GM12872 (cell line): ENCODE data around the gene TMEM107.

Source experiments
- TF ChIP-seq, protein P1 (sequence below): IDR thresholded peaks from 3 replicates; pipeline ENCODE4 v1.5.1; 2011; ENCODE audit warnings: low read depth, mild to moderate bottlenecking, low read length, moderate library complexity; ENCODE audit not compliant: insufficient read depth

The TMEM107 gene

GRCh38 chr17:8220783-8221662 lies 44.8 kb upstream of the TMEM107 start:
- TF ChIP-seq, protein P1, sequence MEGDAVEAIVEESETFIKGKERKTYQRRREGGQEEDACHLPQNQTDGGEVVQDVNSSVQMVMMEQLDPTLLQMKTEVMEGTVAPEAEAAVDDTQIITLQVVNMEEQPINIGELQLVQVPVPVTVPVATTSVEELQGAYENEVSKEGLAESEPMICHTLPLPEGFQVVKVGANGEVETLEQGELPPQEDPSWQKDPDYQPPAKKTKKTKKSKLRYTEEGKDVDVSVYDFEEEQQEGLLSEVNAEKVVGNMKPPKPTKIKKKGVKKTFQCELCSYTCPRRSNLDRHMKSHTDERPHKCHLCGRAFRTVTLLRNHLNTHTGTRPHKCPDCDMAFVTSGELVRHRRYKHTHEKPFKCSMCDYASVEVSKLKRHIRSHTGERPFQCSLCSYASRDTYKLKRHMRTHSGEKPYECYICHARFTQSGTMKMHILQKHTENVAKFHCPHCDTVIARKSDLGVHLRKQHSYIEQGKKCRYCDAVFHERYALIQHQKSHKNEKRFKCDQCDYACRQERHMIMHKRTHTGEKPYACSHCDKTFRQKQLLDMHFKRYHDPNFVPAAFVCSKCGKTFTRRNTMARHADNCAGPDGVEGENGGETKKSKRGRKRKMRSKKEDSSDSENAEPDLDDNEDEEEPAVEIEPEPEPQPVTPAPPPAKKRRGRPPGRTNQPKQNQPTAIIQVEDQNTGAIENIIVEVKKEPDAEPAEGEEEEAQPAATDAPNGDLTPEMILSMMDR: no peak

GRCh38 chr17:8212312-8213180 lies 36.4 kb upstream of the TMEM107 start:
- TF ChIP-seq, protein P1: no peak

DNA sequence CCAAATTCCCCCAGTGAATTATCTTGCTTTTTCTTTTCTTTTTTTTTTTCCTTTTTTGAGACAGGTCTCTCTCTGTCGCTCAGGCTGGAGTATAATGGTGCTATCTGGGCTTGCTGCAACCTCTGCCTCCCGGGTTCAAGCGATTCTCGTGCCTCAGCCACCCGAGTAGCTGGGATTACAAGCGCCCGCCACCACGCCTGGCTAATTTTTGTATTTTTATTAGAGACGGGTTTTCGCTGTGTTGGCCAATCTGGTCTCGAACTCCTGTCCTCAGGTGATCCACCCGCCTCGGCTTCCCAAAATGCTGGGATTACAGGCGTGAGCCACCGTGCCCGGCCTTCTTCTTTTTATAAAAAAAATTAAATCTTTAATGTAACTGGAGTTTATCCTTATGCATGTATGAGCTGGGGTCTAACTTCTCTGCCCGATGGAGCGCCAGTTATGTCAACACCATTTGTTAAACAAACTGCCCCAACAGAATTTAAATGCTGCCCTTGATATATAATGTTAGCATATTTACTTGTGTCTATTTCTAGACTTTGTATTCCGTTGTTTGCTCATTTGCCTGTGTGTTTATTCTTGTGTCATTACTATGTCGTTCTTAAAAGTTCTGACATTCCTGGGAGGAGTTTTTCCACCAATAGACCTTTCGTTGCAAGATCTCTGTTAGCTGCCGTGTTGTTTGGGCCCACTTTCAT lies 34.7 kb upstream of the TMEM107 start:
- TF ChIP-seq, protein P1: no peak

DNA sequence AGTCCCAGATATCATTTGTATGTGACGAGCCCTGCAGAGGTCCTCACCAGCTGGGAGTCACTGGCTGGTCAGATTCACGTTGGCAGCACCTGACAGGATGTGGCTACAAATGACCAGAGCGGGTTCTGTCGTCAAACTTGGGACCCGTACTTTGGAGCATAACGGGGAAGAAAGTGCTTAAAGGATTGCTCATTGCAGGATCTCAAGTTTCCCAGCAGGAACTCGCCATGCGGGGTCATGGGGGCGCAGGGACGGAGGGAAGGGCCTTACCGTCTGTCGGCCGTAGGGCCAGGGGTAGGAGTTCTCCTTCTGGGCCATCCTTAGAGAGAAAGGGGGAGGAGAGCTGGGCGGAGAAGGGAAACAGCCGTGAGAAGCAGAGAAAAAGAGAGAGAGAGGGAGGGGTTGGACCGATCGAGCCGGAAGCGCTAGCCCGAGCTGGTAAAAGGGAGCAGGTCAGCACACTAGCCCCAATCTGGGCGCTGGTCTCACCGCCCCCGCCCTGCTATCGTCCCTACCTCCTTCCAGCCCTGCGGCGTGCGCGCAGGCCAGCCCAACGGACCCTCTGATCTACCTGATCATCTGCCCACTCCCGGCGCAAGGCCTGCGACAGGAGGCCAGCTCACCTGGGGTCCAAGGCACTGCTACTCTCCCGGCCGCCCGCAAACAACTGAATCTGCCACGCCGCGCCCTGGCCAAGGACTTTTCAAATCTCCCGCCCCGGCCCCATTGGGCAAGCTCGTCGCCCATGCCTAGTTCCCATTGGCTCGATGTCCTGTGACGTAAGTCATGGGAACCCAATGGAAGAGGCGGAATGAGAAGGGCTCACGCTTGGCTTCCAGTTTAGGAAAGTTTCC lies 34.0 kb upstream of the TMEM107 start, which contains the start of gene AURKB:
Gene AURKB, minus strand, starts transcription at position 669 of the 854 bp plus-strand sequence. Its CDS starts 351 bp downstream, at position 318.
- TF ChIP-seq, protein P1: no peak

DNA sequence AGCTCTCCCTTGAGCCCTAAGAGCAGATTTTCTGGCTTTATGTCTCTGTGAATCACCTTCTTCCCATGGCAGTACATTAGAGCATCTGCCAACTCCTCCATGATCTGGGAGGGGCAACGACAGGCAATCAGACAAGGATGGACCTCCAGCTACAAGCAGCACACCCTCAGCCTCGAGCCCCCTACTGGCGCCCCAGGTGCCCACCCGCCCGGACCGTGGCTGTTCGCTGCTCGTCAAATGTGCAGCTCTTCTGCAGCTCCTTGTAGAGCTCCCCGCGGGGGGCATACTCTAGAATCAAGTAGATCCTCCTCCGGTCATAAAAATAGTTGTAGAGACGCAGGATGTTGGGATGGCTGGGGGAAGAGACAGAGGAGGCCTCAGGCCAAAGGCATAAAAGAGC lies 30.4 kb upstream of the TMEM107 start:
- TF ChIP-seq, protein P1: no peak

GRCh38 chr17:8204761-8205555 lies 28.8 kb upstream of the TMEM107 start:
- TF ChIP-seq, protein P1: no peak
